ENCODE results near the gene DTNBP1.

Gene DTNBP1

DNA sequence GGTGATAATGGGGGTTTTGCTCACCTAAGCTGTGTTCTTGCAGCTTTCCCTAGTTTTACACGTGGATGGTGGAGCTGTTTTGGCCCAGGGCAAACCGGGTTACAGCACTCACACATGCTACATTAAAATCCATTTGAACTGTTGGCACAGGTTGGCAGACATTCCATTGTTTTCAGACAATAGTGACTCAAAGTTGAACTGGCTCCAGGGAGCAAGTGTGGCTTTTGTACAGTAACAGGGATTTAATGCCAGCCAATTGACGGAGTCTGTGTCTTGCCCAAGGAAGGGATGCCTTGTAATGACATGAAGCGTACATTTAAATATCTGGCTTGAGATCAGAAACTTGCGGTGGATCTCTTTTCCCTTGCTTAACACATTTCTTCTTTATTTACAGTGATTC, 183.1 kb downstream of the DTNBP1 start:
- no peak for DNase-seq (ENCODE audit: low read depth)

DNA sequence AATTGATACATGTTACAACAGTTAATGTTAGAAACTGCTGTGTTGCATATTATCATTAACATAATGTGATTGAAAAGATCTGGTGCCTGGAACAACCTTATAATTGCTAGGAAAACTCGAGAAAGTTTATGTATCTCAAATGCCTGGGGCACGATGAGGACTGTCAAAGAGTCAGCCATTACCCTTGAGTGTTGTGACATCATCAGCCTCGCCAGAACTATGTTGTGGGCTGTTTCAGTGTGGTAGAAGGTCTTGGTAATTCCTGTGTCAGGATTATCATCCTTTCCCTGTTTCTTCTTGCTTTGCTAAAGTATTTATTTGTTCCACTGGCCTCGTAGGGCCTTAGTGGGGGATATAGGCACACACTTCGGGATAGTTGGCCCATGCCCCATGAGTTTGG, 185.1 kb downstream of the DTNBP1 start:
- no peak for DNase-seq (ENCODE audit: low read depth)

- no peak for DNase-seq (ENCODE audit: low read depth)
Measured at GRCh38 chr6:15476631-15477380, 186.0 kb downstream of the DTNBP1 start.

GRCh38 chr6:15475872-15476271, 187.0 kb downstream of the DTNBP1 start:
- no peak for DNase-seq (ENCODE audit: low read depth)

DNA sequence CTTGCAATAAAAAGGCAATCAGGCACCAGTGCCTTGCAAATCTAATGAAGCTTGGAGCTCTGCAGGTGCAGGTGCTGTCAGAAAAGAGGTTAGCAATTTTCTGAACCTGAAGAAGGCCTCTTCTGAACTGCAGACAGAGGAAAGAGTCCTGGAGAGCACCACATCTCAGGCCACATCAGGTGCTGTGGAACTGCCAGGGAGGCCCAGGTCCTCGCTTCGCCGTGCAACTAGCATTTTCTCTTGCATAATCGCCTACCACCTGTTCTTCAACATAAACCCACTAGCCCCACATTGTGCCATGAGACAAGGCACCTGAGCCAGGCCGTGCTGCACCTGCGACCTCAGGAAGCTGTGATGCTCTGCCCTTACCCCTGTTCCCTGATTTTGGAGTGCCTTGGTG, 187.6 kb downstream of the DTNBP1 start:
- no peak for DNase-seq (ENCODE audit: low read depth)

DNA sequence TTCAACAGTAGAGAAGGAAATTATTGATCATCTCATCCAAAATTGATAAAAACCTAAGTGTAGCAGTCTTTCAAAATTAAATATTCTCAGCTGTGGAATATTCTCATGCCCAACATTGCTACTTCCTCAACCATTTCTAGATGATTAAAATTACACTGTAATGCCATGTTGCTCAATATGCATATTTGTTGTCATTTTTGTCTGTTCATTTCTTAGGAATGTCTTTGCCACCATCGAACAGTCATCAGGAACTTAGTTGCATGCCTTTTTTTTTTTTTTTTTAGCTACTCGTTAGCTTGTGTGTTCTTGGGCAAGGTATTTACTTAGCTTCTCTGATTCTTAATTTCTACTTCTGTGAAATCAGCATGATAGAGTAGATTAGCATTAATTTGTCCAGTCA, 188.6 kb downstream of the DTNBP1 start:
- DNase-seq (ENCODE audit: low read depth): no peak

GRCh38 chr6:15473741-15474161, 189.1 kb downstream of the DTNBP1 start:
- DNase-seq (ENCODE audit: low read depth): no peak

GRCh38 chr6:15473174-15473573, 189.7 kb downstream of the DTNBP1 start:
- no peak for DNase-seq (ENCODE audit: low read depth)

Data from stimulated activated CD8-positive, alpha-beta memory T cell treated with anti-CD3 and anti-CD28 coated beads, Interleukin-7, amount 100 ng/mL, for 24 hours (primary cell).